OCI-LY1 (cell line): ENCODE results near the gene PSMA3.

Experiments used
- EZH2 ChIP-seq: fragments of 200-600 bp; sonication (generic), shearing (Covaris generic); IDR thresholded peaks from 2 replicates; pipeline ENCODE4 v1.8.0; 2017; ENCODE audit warnings: borderline replicate concordance, mixed run types, mild to moderate bottlenecking, antibody characterized with exemption, low read length, moderate library complexity, mixed read lengths
- TF ChIP-seq, protein P1 (sequence below): fragments of 200-600 bp; sonication (generic), shearing (Covaris generic); IDR thresholded peaks from 2 replicates; pipeline ENCODE4 v1.5.1; 2017; ENCODE audit warnings: mild to moderate bottlenecking, antibody characterized with exemption, low read length, moderate library complexity, mixed read lengths

DNA sequence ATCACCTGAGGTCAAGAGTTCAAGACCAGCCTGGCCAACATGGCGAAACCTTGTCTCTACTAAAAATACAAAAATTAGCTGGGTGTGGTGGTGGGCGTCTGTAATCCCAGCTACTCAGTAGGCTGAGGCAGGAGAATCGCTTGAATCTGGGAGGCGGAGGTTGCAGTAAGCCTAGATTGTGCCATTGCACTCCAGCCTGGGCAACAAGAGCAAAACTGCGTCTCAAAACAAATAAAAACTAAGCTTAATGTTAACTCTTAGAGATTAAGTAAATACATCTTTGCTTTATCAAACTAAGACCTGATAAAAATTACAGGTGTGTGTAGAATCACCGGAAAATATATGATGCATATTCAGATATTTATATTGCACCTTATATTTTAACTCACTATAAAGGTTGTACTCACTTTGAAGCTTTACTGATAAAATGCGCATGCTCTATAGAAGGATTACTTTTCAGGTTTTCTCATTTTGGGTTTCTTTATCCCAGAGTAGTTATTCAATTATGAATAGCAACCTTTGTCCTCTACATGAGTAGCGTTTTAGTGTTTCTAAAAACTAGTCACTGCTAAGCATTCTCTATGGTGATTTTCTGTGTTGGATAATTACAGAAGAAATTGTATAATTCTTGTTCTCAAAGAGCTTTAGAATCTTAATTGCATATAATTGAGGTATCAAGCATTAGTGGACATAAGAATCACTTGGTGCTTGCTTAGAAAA is 63.1 kb downstream of the PSMA3 start:
- TF ChIP-seq, protein P1, sequence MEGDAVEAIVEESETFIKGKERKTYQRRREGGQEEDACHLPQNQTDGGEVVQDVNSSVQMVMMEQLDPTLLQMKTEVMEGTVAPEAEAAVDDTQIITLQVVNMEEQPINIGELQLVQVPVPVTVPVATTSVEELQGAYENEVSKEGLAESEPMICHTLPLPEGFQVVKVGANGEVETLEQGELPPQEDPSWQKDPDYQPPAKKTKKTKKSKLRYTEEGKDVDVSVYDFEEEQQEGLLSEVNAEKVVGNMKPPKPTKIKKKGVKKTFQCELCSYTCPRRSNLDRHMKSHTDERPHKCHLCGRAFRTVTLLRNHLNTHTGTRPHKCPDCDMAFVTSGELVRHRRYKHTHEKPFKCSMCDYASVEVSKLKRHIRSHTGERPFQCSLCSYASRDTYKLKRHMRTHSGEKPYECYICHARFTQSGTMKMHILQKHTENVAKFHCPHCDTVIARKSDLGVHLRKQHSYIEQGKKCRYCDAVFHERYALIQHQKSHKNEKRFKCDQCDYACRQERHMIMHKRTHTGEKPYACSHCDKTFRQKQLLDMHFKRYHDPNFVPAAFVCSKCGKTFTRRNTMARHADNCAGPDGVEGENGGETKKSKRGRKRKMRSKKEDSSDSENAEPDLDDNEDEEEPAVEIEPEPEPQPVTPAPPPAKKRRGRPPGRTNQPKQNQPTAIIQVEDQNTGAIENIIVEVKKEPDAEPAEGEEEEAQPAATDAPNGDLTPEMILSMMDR: no peak
- TF ChIP-seq EZH2: no peak
